Natural killer cell (primary cell): ENCODE data around the gene ZNF491. TPM values are rescaled to one million over a fixed set of nuclear protein-coding genes. Genes with fewer than 3 reads are reported as not detected.
"Not testable (repeated sequence)": the region's sequence is repeated elsewhere in the genome, so short reads cannot be mapped to it uniquely, and the experiment has no call there.

Source experiments
- ATAC-seq, 3 donors: fragments of 150-1000 bp in 2 of 3; fragments of 200-7000 bp in 1 of 3; cut with Tn5 transposase; 1 replicate in 1 of 3; 2 replicates in 2 of 3; pipeline ENCODE4 v1.10.0; 2021; ENCODE audit warnings: mild to moderate bottlenecking in 2 of 3, moderate library complexity in 2 of 3
- DNase-seq, 2 donors: peaks; one replicate each; pipeline versions ENCODE4 v3.0.0 to v3.0.0-alpha.2; 2013 to 2021; ENCODE audit warnings: mixed read lengths in 1 of 2
- H3K27ac ChIP-seq: one replicate; pipeline ENCODE4 v1.5.1; 2013; ENCODE audit warnings: mild to moderate bottlenecking, low read length
- H3K27me3 ChIP-seq: one replicate; pipeline ENCODE4 v1.6.1; 2013; ENCODE audit warnings: low read length; ENCODE audit not compliant: control insufficient read depth, insufficient read depth
- H3K36me3 ChIP-seq: one replicate; pipeline ENCODE4 v1.6.1; 2013; ENCODE audit warnings: low read length; ENCODE audit not compliant: control insufficient read depth, insufficient read depth
- H3K4me1 ChIP-seq: one replicate; pipeline ENCODE4 v1.6.1; 2013; ENCODE audit warnings: low read length; ENCODE audit not compliant: control insufficient read depth, insufficient read depth
- H3K4me3 ChIP-seq: one replicate; pipeline ENCODE4 v1.5.1; 2013; ENCODE audit warnings: low read length
- H3K9me3 ChIP-seq: one replicate; pipeline ENCODE4 v1.6.1; 2013; ENCODE audit warnings: low read length; ENCODE audit not compliant: control insufficient read depth, insufficient read depth
- H3K27ac Mint-ChIP-seq, 2 donors: one replicate each; pipeline ENCODE4 v1.8.0; 2022; ENCODE audit warnings: mild to moderate bottlenecking in 2 of 2, mixed read lengths in 2 of 2, moderate library complexity in 1 of 2
- H3K27me3 Mint-ChIP-seq, 2 donors: one replicate each; pipeline ENCODE4 v1.8.0; 2022; ENCODE audit warnings: low read depth in 2 of 2, mixed read lengths in 2 of 2
- H3K36me3 Mint-ChIP-seq: one replicate; pipeline ENCODE4 v1.8.0; 2022; ENCODE audit warnings: mixed read lengths
- H3K4me1 Mint-ChIP-seq, 2 donors: one replicate each; pipeline ENCODE4 v1.8.0; 2022; ENCODE audit warnings: mixed read lengths in 2 of 2
- H3K4me3 Mint-ChIP-seq: one replicate; pipeline ENCODE4 v1.8.0; 2022; ENCODE audit warnings: mild to moderate bottlenecking, moderate library complexity, mixed read lengths
- H3K9me3 Mint-ChIP-seq, 2 donors: one replicate each; pipeline ENCODE4 v1.8.0; 2022; ENCODE audit warnings: mixed read lengths in 2 of 2
- CTCF ChIP-seq: fragments of 200-600 bp; IDR thresholded peaks from one replicate; pipeline ENCODE4 v1.8.0; 2022; ENCODE audit warnings: antibody characterized with exemption
- WGBS: methylation state at CpG from one replicate; pipeline ENCODE4 v1.1.7; 2013; ENCODE audit warnings: missing lambda C conversion rate; ENCODE audit not compliant: insufficient coverage; 5-methylcytosine and 5-hydroxymethylcytosine counted together
- intact Hi-C: fragments of 100-400 bp; cut with micrococcal nuclease; formaldehyde crosslinking; loops from one replicate; pipeline ENCODE4 v1.14.2; 2022
- total RNA-seq, 4 donors: library from RNA; stranded (reverse); fragments of 120-200 nt in 1 of 4; gene quantifications; one replicate each; pipeline versions ENCODE4 v1.2.3 to v1.2.4, GENCODE V29; 2013 to 2022

Gene ZNF491
- total RNA-seq, 3 donors from 2014 or later (not counting 1 experiment from before 2014, with no cell fraction given), result 1.9 to 3.8 (median 3.7) TPM

- Mint-ChIP-seq H3K4me1 (peaks cover 33 to 50% of the 10 kb centered on the region in 2 donors), H3K27me3 (no peaks in the 10 kb centered on the region), H3K36me3 (peaks cover 12% of the 10 kb centered on the region), H3K27ac (no peak overlapping the region), H3K9me3 (peaks cover 0 to 8% of the 10 kb centered on the region in 2 donors), H3K4me3 (no peak overlapping the region)
- DNase-seq, result no peak
- Histone ChIP-seq H3K4me1 (peaks cover 19% of the 10 kb centered on the region), H3K4me3 (no peak overlapping the region), H3K36me3 (no peaks in the 10 kb centered on the region), H3K9me3 (peaks cover 14% of the 10 kb centered on the region), H3K27me3 (no peaks in the 10 kb centered on the region), H3K27ac (no peak overlapping the region)
- no peak for TF ChIP-seq CTCF
- 100% methylated on average over 1 of the region's 4 CpGs for whole genome bisulfite sequencing
- ATAC-seq, result no peak
- intact Hi-C loops, result no loop called here
Measured at GRCh38 chr19:11769995-11770394, 28.3 kb upstream of the ZNF491 start.

- Histone ChIP-seq H3K4me1 (peaks cover 15% of the 10 kb centered on the region), H3K9me3 (peaks cover 22% of the 10 kb centered on the region)
- 96% methylated on average over 11 of the region's 11 CpGs for WGBS
- H3K9me3 Mint-ChIP-seq, result peaks cover 0 to 11% of the 10 kb centered on the region in 2 donors
- intact Hi-C loops, ATAC-seq, H3K27ac Mint-ChIP-seq, H3K4me3 ChIP-seq, H3K4me3 Mint-ChIP-seq, H3K36me3 ChIP-seq, H3K27ac ChIP-seq, H3K27me3 ChIP-seq, H3K27me3 Mint-ChIP-seq, DNase-seq: not testable (repeated sequence)
- peaks cover 20% of the 10 kb centered on the region for H3K36me3 Mint-ChIP-seq
- peaks cover 32 to 48% of the 10 kb centered on the region in 2 donors for H3K4me1 Mint-ChIP-seq
Measured at GRCh38 chr19:11771520-11771919, 26.8 kb upstream of the ZNF491 start.

GRCh38 chr19:11776669-11777068 lies 21.7 kb upstream of the ZNF491 start:
- peaks cover 41% of the 10 kb centered on the region for H3K36me3 ChIP-seq
- peaks cover 7 to 22% of the 10 kb centered on the region in 2 donors for H3K4me1 Mint-ChIP-seq
- peaks cover 56% of the 10 kb centered on the region for H3K9me3 ChIP-seq
- DNase-seq, H3K27me3 Mint-ChIP-seq, intact Hi-C loops, H3K4me3 Mint-ChIP-seq, ATAC-seq, H3K27me3 ChIP-seq, H3K27ac Mint-ChIP-seq, H3K4me3 ChIP-seq, H3K4me1 ChIP-seq, H3K27ac ChIP-seq: not testable (repeated sequence)
- peaks cover 51% of the 10 kb centered on the region for H3K36me3 Mint-ChIP-seq
- over 99% methylated on average over 11 of the region's 11 CpGs for WGBS
- peaks cover 3 to 20% of the 10 kb centered on the region in 2 donors for H3K9me3 Mint-ChIP-seq

- Histone ChIP-seq H3K27me3 (no peaks in the 10 kb centered on the region), H3K4me1 (no peaks in the 10 kb centered on the region), H3K9me3 (peaks cover 58% of the 10 kb centered on the region), H3K27ac (no peak overlapping the region), H3K4me3 (no peak overlapping the region), H3K36me3 (peaks cover 41% of the 10 kb centered on the region)
- intact Hi-C loops, result no loop called here
- Mint-ChIP-seq H3K4me1 (no peaks in the 10 kb centered on the region), H3K36me3 (peaks cover 71% of the 10 kb centered on the region), H3K9me3 (peaks cover 12 to 29% of the 10 kb centered on the region in 2 donors), H3K4me3 (no peak overlapping the region), H3K27me3 (no peaks in the 10 kb centered on the region), H3K27ac (no peak overlapping the region)
- ATAC-seq, result no peak
- no peak for TF ChIP-seq CTCF
- WGBS, result 98% methylated on average over 7 of the region's 7 CpGs
- DNase-seq, result no peak
Measured at GRCh38 chr19:11780431-11781020, 17.8 kb upstream of the ZNF491 start.
